MM.1S (cell line): ENCODE measurements around the gene GJA10.

Source experiments
- EZH2 ChIP-seq: fragments of 300-600 bp; sonication (generic); optimal IDR thresholded peaks from 2 replicates; pipeline ENCODE3; 2017; ENCODE audit warnings: low read depth, mild to moderate bottlenecking, antibody characterized with exemption, low read length, mixed read lengths
- TF ChIP-seq, protein P1 (sequence below): fragments of 300-600 bp; sonication (generic); IDR thresholded peaks from 2 replicates; pipeline ENCODE4 v1.5.1; 2016; ENCODE audit warnings: antibody characterized with exemption, low read length, mixed read lengths

DNA sequence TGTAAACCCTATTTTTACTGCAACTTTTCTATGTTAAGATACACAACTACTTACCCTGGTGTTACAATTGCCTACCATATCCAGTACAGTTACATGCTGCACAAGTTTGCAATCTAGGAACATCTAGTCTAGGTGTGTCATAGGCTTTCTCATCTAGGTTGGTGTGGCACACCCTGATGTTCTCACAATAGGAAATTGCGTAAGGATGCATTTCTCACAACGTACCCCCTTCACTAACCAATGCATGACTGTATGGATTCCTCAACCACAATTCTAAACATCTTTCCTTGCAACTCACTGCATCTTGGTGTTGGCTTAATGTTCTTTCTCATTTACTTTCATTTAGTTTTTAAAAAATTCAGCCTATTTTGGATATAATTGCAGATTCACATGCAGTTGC, 31.6 kb downstream of the GJA10 start:
- TF ChIP-seq, protein P1, sequence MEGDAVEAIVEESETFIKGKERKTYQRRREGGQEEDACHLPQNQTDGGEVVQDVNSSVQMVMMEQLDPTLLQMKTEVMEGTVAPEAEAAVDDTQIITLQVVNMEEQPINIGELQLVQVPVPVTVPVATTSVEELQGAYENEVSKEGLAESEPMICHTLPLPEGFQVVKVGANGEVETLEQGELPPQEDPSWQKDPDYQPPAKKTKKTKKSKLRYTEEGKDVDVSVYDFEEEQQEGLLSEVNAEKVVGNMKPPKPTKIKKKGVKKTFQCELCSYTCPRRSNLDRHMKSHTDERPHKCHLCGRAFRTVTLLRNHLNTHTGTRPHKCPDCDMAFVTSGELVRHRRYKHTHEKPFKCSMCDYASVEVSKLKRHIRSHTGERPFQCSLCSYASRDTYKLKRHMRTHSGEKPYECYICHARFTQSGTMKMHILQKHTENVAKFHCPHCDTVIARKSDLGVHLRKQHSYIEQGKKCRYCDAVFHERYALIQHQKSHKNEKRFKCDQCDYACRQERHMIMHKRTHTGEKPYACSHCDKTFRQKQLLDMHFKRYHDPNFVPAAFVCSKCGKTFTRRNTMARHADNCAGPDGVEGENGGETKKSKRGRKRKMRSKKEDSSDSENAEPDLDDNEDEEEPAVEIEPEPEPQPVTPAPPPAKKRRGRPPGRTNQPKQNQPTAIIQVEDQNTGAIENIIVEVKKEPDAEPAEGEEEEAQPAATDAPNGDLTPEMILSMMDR: no peak
- no peak for TF ChIP-seq EZH2
